Psoas muscle (tissue), 8 donors: ENCODE measurements around the gene UBR3. TPM values are rescaled to one million over a fixed set of nuclear protein-coding genes. Genes with fewer than 3 reads are reported as not detected.
"Not testable (repeated sequence)": the region's sequence is repeated elsewhere in the genome, so short reads cannot be mapped to it uniquely, and the experiment has no call there.

Experiments used
- ATAC-seq, 4 donors: fragments of 200-7000 bp; cut with Tn5 transposase; one replicate each; pipeline ENCODE4 v1.9.1; 2020; ENCODE audit warnings: moderate library complexity in 3 of 4, mild to moderate bottlenecking in 2 of 4
- DNase-seq, 2 donors: peaks; one replicate each; pipeline ENCODE4 v3.0.0-alpha.2; 2020
- H3K27ac ChIP-seq: fragments of 200-600 bp; one replicate; pipeline ENCODE4 v1.8.0; 2022
- H3K27me3 ChIP-seq, 3 donors: fragments of 200-600 bp in 1 of 3; one replicate each; pipeline versions ENCODE4 v1.6.1 to v1.8.0; 2013 to 2022; ENCODE audit warnings: low read length in 2 of 3, mild to moderate bottlenecking in 2 of 3, moderate library complexity in 1 of 3; ENCODE audit not compliant: insufficient read depth in 3 of 3
- H3K36me3 ChIP-seq, 2 donors: fragments of 200-600 bp in 1 of 2; one replicate each; pipeline versions ENCODE4 v1.6.1 to v1.8.0; 2013 to 2022; ENCODE audit warnings: low read depth in 1 of 2, mild to moderate bottlenecking in 1 of 2, moderate library complexity in 1 of 2; ENCODE audit not compliant: insufficient read depth in 1 of 2
- H3K4me1 ChIP-seq: fragments of 200-600 bp; one replicate; pipeline ENCODE4 v1.8.0; 2022
- H3K4me3 ChIP-seq: fragments of 200-600 bp; one replicate; pipeline ENCODE4 v1.8.0; 2022; ENCODE audit warnings: mild to moderate bottlenecking
- H3K9me3 ChIP-seq: fragments of 200-600 bp; one replicate; pipeline ENCODE4 v1.8.0; 2022
- WGBS, 3 donors: extraction: QIAGEN DNeasy Blood & Tissue Kit; methylation state at CpG; one replicate each; pipeline versions ENCODE4 v1.1.6 to v1.1.7; 2013; 5-methylcytosine and 5-hydroxymethylcytosine counted together
- intact Hi-C, 2 donors: fragments of 100-400 bp; cut with DNase I; formaldehyde crosslinking; loops; one replicate each; pipeline versions ENCODE4 v1.11.0 to v1.14.2; 2022
- polyA plus RNA-seq, 3 donors: library from polyadenylated mRNA; stranded (reverse); fragments of 200-250 nt; gene quantifications; one replicate each; pipeline ENCODE4 v1.2.3, GENCODE V29; 2013
- total RNA-seq, 4 donors: library from RNA; stranded (reverse); fragmentation: NEBNext Ultra II Directional in 2 of 4; extraction: Animal tissue kit (Norgen Biotek cat#: 25700) in 2 of 4; gene quantifications; one replicate each; pipeline versions ENCODE4 v1.2.1 to v1.2.4, GENCODE V29; 2021 to 2023
- TF ChIP-seq, protein P1 (sequence below): fragments of 200-600 bp; IDR thresholded peaks from one replicate; pipeline ENCODE4 v1.8.0; 2022; ENCODE audit warnings: antibody characterized with exemption
- donor health status: healthy with polysubstance abuse.
- donor health status: DM: no; HTN: no; CAD: no; lungs with moderate emphysema.
- donor health status: Bipolar disorder and iron deficiency.
- donor health status: healthy.
- donor health status: DM: yes; HTN: yes; CAD: no.
- donor health status: DM: no; HTN: no; CAD: no.
- donor health status: DM: no; HTN: no; CAD: no.
- donor health status: DM: yes; HTN: yes; CAD: no.

UBR3 gene
- total and polyA plus RNA-seq, 7 donors, result 28.7 to 202 (median 160) TPM

DNA sequence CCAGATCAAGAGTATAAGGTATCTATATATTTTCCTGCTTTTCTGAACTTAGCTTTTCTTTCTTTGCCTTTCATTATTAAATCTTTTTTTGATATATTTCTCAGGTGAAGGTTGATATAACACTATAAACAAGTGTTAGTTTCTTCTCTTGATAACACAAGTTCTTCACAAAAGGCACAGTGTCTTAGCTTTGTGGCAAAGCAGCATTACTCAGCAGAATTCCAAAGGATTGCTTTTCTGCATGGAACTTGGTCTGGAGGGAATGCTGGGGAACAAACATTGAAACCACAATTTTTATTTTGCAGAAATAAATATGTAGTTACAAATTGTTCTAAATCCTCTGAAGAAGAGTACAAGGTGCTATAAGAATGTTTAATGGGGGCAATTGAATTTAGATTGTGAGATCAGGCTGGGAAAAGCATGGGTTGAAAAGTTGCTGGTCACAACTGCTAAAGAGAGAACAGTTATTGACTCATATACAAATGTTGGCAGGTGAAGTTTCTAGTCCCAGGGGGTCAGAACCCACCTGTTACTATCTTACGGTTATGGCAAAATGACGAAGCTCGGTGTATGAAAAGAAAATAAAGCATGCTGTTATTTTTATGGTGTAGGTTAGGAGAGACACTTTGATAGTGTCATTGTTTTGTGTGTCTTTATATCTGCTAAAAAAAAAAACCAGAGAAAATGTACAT, 68.2 kb downstream of the UBR3 start:
- no peak for DNase-seq
- Histone ChIP-seq H3K4me1 (peaks cover 37% of the 10 kb centered on the region), H3K9me3 (no peaks in the 10 kb centered on the region), H3K27me3 (no peaks in the 10 kb centered on the region), H3K36me3 (peaks cover 0 to 9% of the 10 kb centered on the region in 2 donors), H3K27ac (peak overlapping the region; percentile 54), H3K4me3 (peak overlapping the region; percentile 9)
- ATAC-seq, result peak in 1 of 4 donors; percentile 16
- intact Hi-C loops, result no loop called here
- WGBS, 3 donors, result 66 to 89% (median 67%) methylated on average over 3 of the region's 3 CpGs
- TF ChIP-seq, protein P1, sequence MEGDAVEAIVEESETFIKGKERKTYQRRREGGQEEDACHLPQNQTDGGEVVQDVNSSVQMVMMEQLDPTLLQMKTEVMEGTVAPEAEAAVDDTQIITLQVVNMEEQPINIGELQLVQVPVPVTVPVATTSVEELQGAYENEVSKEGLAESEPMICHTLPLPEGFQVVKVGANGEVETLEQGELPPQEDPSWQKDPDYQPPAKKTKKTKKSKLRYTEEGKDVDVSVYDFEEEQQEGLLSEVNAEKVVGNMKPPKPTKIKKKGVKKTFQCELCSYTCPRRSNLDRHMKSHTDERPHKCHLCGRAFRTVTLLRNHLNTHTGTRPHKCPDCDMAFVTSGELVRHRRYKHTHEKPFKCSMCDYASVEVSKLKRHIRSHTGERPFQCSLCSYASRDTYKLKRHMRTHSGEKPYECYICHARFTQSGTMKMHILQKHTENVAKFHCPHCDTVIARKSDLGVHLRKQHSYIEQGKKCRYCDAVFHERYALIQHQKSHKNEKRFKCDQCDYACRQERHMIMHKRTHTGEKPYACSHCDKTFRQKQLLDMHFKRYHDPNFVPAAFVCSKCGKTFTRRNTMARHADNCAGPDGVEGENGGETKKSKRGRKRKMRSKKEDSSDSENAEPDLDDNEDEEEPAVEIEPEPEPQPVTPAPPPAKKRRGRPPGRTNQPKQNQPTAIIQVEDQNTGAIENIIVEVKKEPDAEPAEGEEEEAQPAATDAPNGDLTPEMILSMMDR, result no peak

DNA sequence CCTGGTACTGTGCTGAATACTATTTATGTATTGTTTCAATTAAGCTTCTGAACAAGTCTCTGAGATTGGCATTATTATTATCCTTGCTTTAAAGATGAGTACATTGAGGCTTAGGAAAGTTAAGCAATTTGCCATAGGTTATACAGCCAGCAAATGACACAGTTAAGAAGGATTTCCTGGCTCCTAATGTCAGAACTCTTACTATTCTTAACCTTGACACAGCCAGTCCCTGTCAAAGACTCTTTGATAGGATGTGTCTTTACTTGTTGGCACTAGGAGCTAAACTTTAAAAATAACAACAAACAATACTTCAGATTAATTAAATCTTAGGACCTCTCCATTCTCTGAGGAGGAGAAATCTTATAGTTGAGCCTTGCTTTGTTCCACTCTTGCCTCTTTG, 70.6 kb downstream of the UBR3 start:
- Histone ChIP-seq H3K4me3 (no peak overlapping the region), H3K36me3 (peaks cover 0 to 20% of the 10 kb centered on the region in 2 donors), H3K27ac (peak overlapping the region; percentile 60), H3K9me3 (no peaks in the 10 kb centered on the region), H3K4me1 (peaks cover 34% of the 10 kb centered on the region), H3K27me3 (no peaks in the 10 kb centered on the region)
- TF ChIP-seq, protein P1, result no peak
- no peak for DNase-seq
- peak; percentile 43 to 86 (median 64) for ATAC-seq
- intact Hi-C loops, result no loop called here

DNA sequence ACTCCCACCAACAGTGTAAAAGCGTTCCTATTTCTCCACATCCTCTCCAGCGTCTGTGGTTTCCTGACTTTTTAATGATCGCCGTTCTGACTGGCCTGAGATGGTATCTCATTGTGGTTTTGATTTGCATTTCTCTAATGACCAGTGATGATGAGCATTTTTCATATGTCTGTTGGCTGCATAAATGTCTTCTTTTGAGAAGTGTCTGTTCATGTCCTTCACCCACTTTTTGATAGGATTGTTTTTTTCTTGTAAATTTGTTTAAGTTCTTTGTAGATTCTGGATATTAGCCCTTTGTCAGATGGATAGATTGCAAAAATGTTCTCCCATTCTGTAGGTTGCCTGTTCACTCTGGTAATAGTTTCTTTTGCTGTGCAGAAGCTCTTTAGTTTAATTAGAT, 72.8 kb downstream of the UBR3 start:
- H3K9me3 ChIP-seq, intact Hi-C loops, H3K4me3 ChIP-seq, H3K27ac ChIP-seq, ATAC-seq, DNase-seq, H3K27me3 ChIP-seq: not testable (repeated sequence)
- H3K36me3 ChIP-seq, result peaks cover 0 to 29% of the 10 kb centered on the region in 2 donors
- 86 to 95% (median 94%) methylated on average over 4 of the region's 4 CpGs for WGBS, 3 donors
- H3K4me1 ChIP-seq, result peaks cover 17% of the 10 kb centered on the region

DNA sequence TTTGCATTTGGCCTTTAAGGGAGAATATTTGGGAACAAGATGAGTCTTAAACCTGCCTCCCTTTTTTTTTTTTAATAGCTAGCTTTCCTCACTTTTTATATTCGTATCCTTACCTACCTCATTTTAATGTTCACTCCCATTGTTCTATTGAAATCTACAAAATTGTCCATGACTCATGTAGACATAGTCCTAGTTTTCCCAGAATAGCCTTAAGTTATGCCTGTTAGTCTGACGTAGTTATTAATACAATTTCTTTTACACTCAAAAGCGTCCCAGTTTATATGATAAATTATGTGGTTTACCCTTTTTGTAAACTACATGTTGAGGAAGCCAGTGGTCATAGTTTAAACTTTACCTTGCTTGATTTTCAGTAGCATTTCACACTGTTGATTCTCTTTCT, 73.4 kb downstream of the UBR3 start:
- H3K27me3 ChIP-seq, result no peaks in the 10 kb centered on the region
- H3K4me1 ChIP-seq, result peaks cover 11% of the 10 kb centered on the region
- TF ChIP-seq, protein P1, result no peak
- H3K4me3 ChIP-seq, result no peak overlapping the region
- H3K36me3 ChIP-seq, result peaks cover 0 to 29% of the 10 kb centered on the region in 2 donors
- no peaks in the 10 kb centered on the region for H3K9me3 ChIP-seq
- 93 to 98% (median 93%) methylated on average over 3 of the region's 3 CpGs for WGBS, 3 donors
- intact Hi-C loops, result no loop called here
- no peak for ATAC-seq
- no peak for DNase-seq
- no peak overlapping the region for H3K27ac ChIP-seq

DNA sequence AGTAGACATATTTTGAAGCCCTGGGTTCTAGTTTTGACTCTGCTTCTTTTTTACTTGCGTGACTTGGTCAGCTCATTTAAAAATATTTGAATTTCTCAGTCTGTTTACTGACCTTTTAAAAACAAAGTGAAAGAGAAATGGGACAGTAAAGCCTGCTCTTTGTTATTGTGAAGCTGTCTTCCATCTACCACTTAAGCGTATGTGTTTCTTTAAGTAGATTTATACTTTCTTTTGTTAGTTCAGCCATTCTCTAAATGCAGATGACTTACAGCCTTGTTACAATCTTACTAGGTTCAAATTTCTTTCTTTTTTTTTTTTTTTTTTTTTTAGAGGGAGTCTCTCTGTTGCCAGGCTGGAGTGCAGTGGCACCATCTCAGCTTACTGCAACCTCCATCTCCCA, 79.5 kb downstream of the UBR3 start:
- no peak overlapping the region for H3K27ac ChIP-seq
- ATAC-seq (no peak), DNase-seq (no peak)
- H3K4me1 ChIP-seq, result peaks cover 12% of the 10 kb centered on the region
- TF ChIP-seq, protein P1, result no peak
- H3K36me3 ChIP-seq, result peaks cover 0 to 61% of the 10 kb centered on the region in 2 donors
- H3K4me3 ChIP-seq, result no peak overlapping the region
- H3K27me3 ChIP-seq, result no peaks in the 10 kb centered on the region
- H3K9me3 ChIP-seq, result no peaks in the 10 kb centered on the region
- intact Hi-C loops, result no loop called here
- 99 to 100% (median 99%) methylated on average over 2 of the region's 2 CpGs for WGBS, 3 donors
